RWPE2 (cell line): ENCODE results near the gene WNT3A.

Experiments
- ATAC-seq: fragments of 200-7000 bp; cut with Tn5 transposase; 3 replicates; pipeline ENCODE4 v1.9.1; 2021; ENCODE audit warnings: low read depth
- DNase-seq: peaks from one replicate; pipeline ENCODE4 v3.0.0-alpha.2; 2020; ENCODE audit warnings: low spot score
- H3K27ac ChIP-seq: fragments of 450-650 bp; 2 replicates; pipeline ENCODE4 v1.5.1; 2017; ENCODE audit warnings: mild to moderate bottlenecking; ENCODE audit not compliant: poor library complexity, severe bottlenecking
- H3K27me3 ChIP-seq: fragments of 250-450 bp; sonication (Bioruptor Pico); 2 replicates; pipeline ENCODE4 v1.5.1; 2021; ENCODE audit warnings: mild to moderate bottlenecking, moderate library complexity; ENCODE audit not compliant: insufficient read depth, poor library complexity, severe bottlenecking
- H3K36me3 ChIP-seq: fragments of 250-450 bp; sonication (Bioruptor Pico); 2 replicates; pipeline ENCODE4 v1.5.1; 2020; ENCODE audit warnings: low read depth, mild to moderate bottlenecking, moderate library complexity
- H3K4me1 ChIP-seq: fragments of 250-450 bp; sonication (Bioruptor Pico); 2 replicates; pipeline ENCODE4 v1.5.1; 2021; ENCODE audit warnings: mild to moderate bottlenecking, moderate library complexity; ENCODE audit not compliant: insufficient read depth, poor library complexity, severe bottlenecking
- H3K4me3 ChIP-seq: fragments of 250-450 bp; sonication (Bioruptor Pico); 2 replicates; pipeline ENCODE4 v1.5.1; 2021; ENCODE audit warnings: mild to moderate bottlenecking, moderate library complexity; ENCODE audit not compliant: severe bottlenecking
- H3K9me3 ChIP-seq: fragments of 250-450 bp; sonication (Bioruptor Pico); 2 replicates; pipeline ENCODE4 v1.5.1; 2021; ENCODE audit warnings: mild to moderate bottlenecking, moderate library complexity; ENCODE audit not compliant: severe bottlenecking
- CTCF ChIP-seq: fragments of 450-650 bp; IDR thresholded peaks from one replicate; pipeline ENCODE4 v1.5.1; 2017; ENCODE audit warnings: mild to moderate bottlenecking, moderate library complexity; ENCODE audit not compliant: poor library complexity, severe bottlenecking

The WNT3A gene

GRCh38 chr1:228064296-228064695, 57.5 kb downstream of the WNT3A start:
- no peaks in the 10 kb centered on the region for H3K27me3 ChIP-seq
- TF ChIP-seq CTCF: no peak

GRCh38 chr1:228064741-228065542, 58.1 kb downstream of the WNT3A start:
- Histone ChIP-seq H3K27me3 (no peaks in the 10 kb centered on the region), H3K4me3 (no peak overlapping the region)
- no peak for DNase-seq

More at GRCh38 chr1:228064296-228064695, 57.5 kb downstream of the WNT3A start:
- H3K9me3 ChIP-seq: no peaks in the 10 kb centered on the region
- no peak overlapping the region for H3K27ac ChIP-seq
- H3K4me1 ChIP-seq: no peaks in the 10 kb centered on the region
- ATAC-seq: no peak
- DNase-seq: no peak
- no peak overlapping the region for H3K4me3 ChIP-seq
- H3K36me3 ChIP-seq: no peaks in the 10 kb centered on the region

GRCh38 chr1:228065543-228066347, 58.9 kb downstream of the WNT3A start:
- ATAC-seq (no peak), DNase-seq (no peak)
- Histone ChIP-seq H3K27ac (no peak overlapping the region), H3K4me1 (no peaks in the 10 kb centered on the region), H3K36me3 (no peaks in the 10 kb centered on the region), H3K27me3 (no peaks in the 10 kb centered on the region), H3K4me3 (no peak overlapping the region), H3K9me3 (no peaks in the 10 kb centered on the region)
- TF ChIP-seq CTCF: no peak

More at GRCh38 chr1:228064741-228065542, 58.1 kb downstream of the WNT3A start:
- Histone ChIP-seq H3K36me3 (no peaks in the 10 kb centered on the region), H3K27ac (no peak overlapping the region), H3K9me3 (no peaks in the 10 kb centered on the region), H3K4me1 (no peaks in the 10 kb centered on the region)
- TF ChIP-seq CTCF: no peak
- ATAC-seq: no peak

- no peak for DNase-seq
- Histone ChIP-seq H3K4me3 (no peak overlapping the region), H3K9me3 (no peaks in the 10 kb centered on the region), H3K4me1 (no peaks in the 10 kb centered on the region), H3K36me3 (no peaks in the 10 kb centered on the region), H3K27me3 (no peaks in the 10 kb centered on the region), H3K27ac (no peak overlapping the region)
- no peak for TF ChIP-seq CTCF
- no peak for ATAC-seq
Observed at GRCh38 chr1:228066416-228066815, 59.6 kb downstream of the WNT3A start.
